Hair follicle dermal papilla cell (primary cell): ENCODE data around the gene PCDHA1. TPM values are rescaled to one million over a fixed set of nuclear protein-coding genes. Genes with fewer than 3 reads are reported as not detected.

Experiments used
- small RNA-seq: library from RNA; depleted of rRNA; stranded (forward); fragments of <200 nt; gene quantifications from one replicate; pipeline ENCODE3, GENCODE V24; 2012
- total RNA-seq: library from RNA; depleted of rRNA; stranded (reverse); fragments of >200 nt; gene quantifications from 2 replicates; pipeline ENCODE4 v1.2.3, GENCODE V29; 2012

PCDHA1 gene
- total RNA-seq, 1 donor: under 0.01 TPM

DNA sequence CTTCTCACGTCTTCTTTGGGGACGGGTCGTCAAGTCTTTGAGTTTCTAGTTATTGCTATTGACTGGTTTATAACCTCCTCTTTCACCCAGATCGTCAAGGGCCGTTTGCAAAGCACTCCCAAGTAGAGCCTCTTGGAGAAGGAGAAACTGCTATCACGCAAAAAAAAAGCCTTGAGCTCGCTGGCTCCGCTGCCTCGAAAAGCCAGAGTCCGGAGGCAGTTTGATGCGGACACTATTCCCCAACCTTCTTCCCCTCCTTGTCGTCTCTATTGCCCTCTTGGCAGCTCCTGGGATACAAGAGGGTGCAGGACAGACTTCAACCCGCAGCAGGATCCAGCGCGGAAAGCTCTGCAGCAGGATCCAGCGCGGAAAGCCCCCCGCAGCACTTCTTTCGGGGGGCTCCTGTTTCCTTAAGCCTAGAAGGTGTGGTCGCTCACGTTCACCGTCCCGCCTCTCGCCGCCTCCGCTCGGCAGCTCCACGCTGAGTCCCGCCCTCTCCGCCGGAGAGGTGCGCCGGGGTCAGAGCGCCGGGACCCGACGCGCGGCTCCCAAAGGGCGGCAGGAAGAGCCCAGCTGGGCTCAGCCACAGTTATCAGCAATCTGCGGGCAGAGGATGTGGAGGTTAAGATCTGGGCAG lies 140.0 kb downstream of the PCDHA1 start, which contains the start of gene PCDHAC1:
Gene PCDHAC1, plus strand, starts transcription at position 494 of the 637 bp plus-strand sequence. CDS start 594 bp downstream, outside the sequence.

GRCh38 chr5:140966293-140967225 lies 180.6 kb downstream of the PCDHA1 start, which contains the start of gene PCDHAC2:
Gene PCDHAC2, plus strand, starts transcription at chr5:140966476. Its CDS starts 291 bp downstream, at chr5:140966767.

GRCh38 chr5:141050622-141051520 lies 264.9 kb downstream of the PCDHA1 start, which contains the start of gene PCDHB1:
Gene PCDHB1, plus strand, starts transcription at chr5:141051374. Its CDS starts 97 bp downstream, at chr5:141051471.

Small RNA genes lying within 50 kb of the gene (small RNA-seq; reads per million reads assigned to genes)
- not detected for gene AC010223.1

Other genes starting within 250 kb of the PCDHA1 start
- gene EIF4EBP3, start 238.5 kb upstream of the PCDHA1 start, total RNA-seq: 1.5 and 3.4 TPM in 2 replicates
- gene SRA1, start 228.7 kb upstream of the PCDHA1 start, total RNA-seq: 29.0 and 31.2 TPM in 2 replicates
- gene APBB3, start 221.5 kb upstream of the PCDHA1 start, total RNA-seq: 20.1 and 24.2 TPM in 2 replicates
- 21.1 and 28.9 TPM in 2 replicates for gene SLC35A4, start 221.3 kb upstream of the PCDHA1 start, total RNA-seq
- 2.8 and 6.3 TPM in 2 replicates for gene CD14, start 153.0 kb upstream of the PCDHA1 start, total RNA-seq
- 10.5 and 12.5 TPM in 2 replicates for gene TMCO6, start 146.7 kb upstream of the PCDHA1 start, total RNA-seq
- 14.1 and 22.2 TPM in 2 replicates for gene NDUFA2, start 138.5 kb upstream of the PCDHA1 start, total RNA-seq
- gene IK, start 138.3 kb upstream of the PCDHA1 start, total RNA-seq: 54.7 and 68.2 TPM in 2 replicates
- gene WDR55, start 121.2 kb upstream of the PCDHA1 start, total RNA-seq: 29.0 and 34.4 TPM in 2 replicates
- 0.24 and 0.49 TPM in 2 replicates for gene DND1, start 112.6 kb upstream of the PCDHA1 start, total RNA-seq
- gene HARS1, start 94.8 kb upstream of the PCDHA1 start, total RNA-seq: 46.7 and 49.7 TPM in 2 replicates
- gene HARS2, start 94.7 kb upstream of the PCDHA1 start, total RNA-seq: 22.2 and 23.5 TPM in 2 replicates
- gene ZMAT2, start 85.7 kb upstream of the PCDHA1 start, total RNA-seq: 24.3 and 24.4 TPM in 2 replicates
- 0.12 and 0.16 TPM in 2 replicates for gene PCDHA2, start 8.7 kb downstream of the PCDHA1 start, total RNA-seq
- gene PCDHA3, start 14.9 kb downstream of the PCDHA1 start, total RNA-seq: 0.32 and 0.61 TPM in 2 replicates
- gene PCDHA4, start 20.9 kb downstream of the PCDHA1 start, total RNA-seq: 0.49 and 1.1 TPM in 2 replicates
- gene PCDHA5, start 35.5 kb downstream of the PCDHA1 start, total RNA-seq: 0.16 and 0.24 TPM in 2 replicates
- gene PCDHA6, start 41.8 kb downstream of the PCDHA1 start, total RNA-seq: 1.1 and 2.1 TPM in 2 replicates
- gene PCDHA7, start 48.1 kb downstream of the PCDHA1 start, total RNA-seq: 0.36 and 0.49 TPM in 2 replicates
- gene PCDHA8, start 55.0 kb downstream of the PCDHA1 start, total RNA-seq: 0.16 and 0.24 TPM in 2 replicates
- gene PCDHA9, start 62.2 kb downstream of the PCDHA1 start, total RNA-seq: 0.16 and 0.36 TPM in 2 replicates
- 0.32 and 0.85 TPM in 2 replicates for gene PCDHA10, start 69.8 kb downstream of the PCDHA1 start, total RNA-seq
- gene PCDHA11, start 82.8 kb downstream of the PCDHA1 start, total RNA-seq: 0.24 and 0.49 TPM in 2 replicates
- gene PCDHA12, start 89.2 kb downstream of the PCDHA1 start, total RNA-seq: 0.16 and 0.36 TPM in 2 replicates
- 0.32 and 0.36 TPM in 2 replicates for gene PCDHA13, start 96.0 kb downstream of the PCDHA1 start, total RNA-seq
- gene PCDHAC1, start 140.2 kb downstream of the PCDHA1 start, total RNA-seq: 0.36 and 0.49 TPM in 2 replicates
- gene PCDHAC2, start 180.3 kb downstream of the PCDHA1 start, total RNA-seq: 0.73 and 1.8 TPM in 2 replicates